Measurements from ENCODE around the gene RPRD1B. TPM values are rescaled to one million over a fixed set of nuclear protein-coding genes. Genes with fewer than 3 reads are reported as not detected.
A peak's percentile ranks its signal among the peaks of the same experiment; 100 is the strongest.

The RPRD1B gene
- total and polyA plus RNA-seq, 2 experiments from 2014 or later, result 7.3 to 24.3 TPM

- H3K4me3 ChIP-seq, result no peak overlapping the region
- no peaks in the 10 kb centered on the region for H3K4me1 ChIP-seq (ENCODE audit: insufficient read depth)
- no peaks in the 10 kb centered on the region for H3K9me3 Mint-ChIP-seq
- H3K27ac ChIP-seq (ENCODE audit: low read depth), result no peak overlapping the region
- no peak overlapping the region for H3K4me3 Mint-ChIP-seq
- H4K20me1 ChIP-seq (replicated peaks; ENCODE audit: insufficient read depth), result no peaks in the 10 kb centered on the region
- H3K79me2 ChIP-seq (replicated peaks; ENCODE audit: insufficient read depth), result no peaks in the 10 kb centered on the region
- H3F3A ChIP-seq (replicated peaks; ENCODE audit: low read depth), result 0 out of 2 replicates have a peak, but pooled peaks cover 2% of the 10 kb centered on the region
- H3K27ac Mint-ChIP-seq, result no peak overlapping the region
- ATAC-seq (no peak), DNase-seq (ENCODE audit: low spot score) (no peak)
- no peaks in the 10 kb centered on the region for H3K9me2 ChIP-seq (ENCODE audit: insufficient read depth)
- no peak overlapping the region for H2AFZ ChIP-seq
- H3K36me3 Mint-ChIP-seq (ENCODE audit: low read depth), result no peaks in the 10 kb centered on the region
- H3K4me1 Mint-ChIP-seq, result peaks cover 6% of the 10 kb centered on the region; the same call in 2 of the 3 replicates
- H3K4me2 ChIP-seq, result no peak overlapping the region
- peaks cover 5% of the 10 kb centered on the region for H3K27me3 Mint-ChIP-seq (ENCODE audit: insufficient read depth, low read depth, poor library complexity)
- no peak for TF ChIP-seq ZNF331 (CRISPR knock-in tag; IDR thresholded peaks at IDR 0.05; ENCODE audit: low read depth)
- H3K36me3 ChIP-seq (ENCODE audit: insufficient read depth), result no peaks in the 10 kb centered on the region
- no peaks in the 10 kb centered on the region for H3K27me3 ChIP-seq (ENCODE audit: insufficient read depth)
Measured at GRCh38 chr20:38121741-38122140, 88.2 kb downstream of the RPRD1B start.

- Histone ChIP-seq H3K79me2 (replicated peaks; ENCODE audit: insufficient read depth) (no peaks in the 10 kb centered on the region), H3K27me3 (ENCODE audit: insufficient read depth) (no peaks in the 10 kb centered on the region), H3K4me2 (no peak overlapping the region), H3K36me3 (ENCODE audit: insufficient read depth) (no peaks in the 10 kb centered on the region), H3K4me3 (no peak overlapping the region), H3K9me2 (ENCODE audit: insufficient read depth) (no peaks in the 10 kb centered on the region), H3K27ac (ENCODE audit: low read depth) (no peak overlapping the region), H2AFZ (peak overlapping the region; percentile 96), H3F3A (replicated peaks; ENCODE audit: low read depth) (0 out of 2 replicates have a peak, but pooled peaks cover 2% of the 10 kb centered on the region), H4K20me1 (replicated peaks; ENCODE audit: insufficient read depth) (no peaks in the 10 kb centered on the region), H3K4me1 (ENCODE audit: insufficient read depth) (no peaks in the 10 kb centered on the region)
- 0 out of 2 replicates have a peak overlapping the region, but pooled peaks have one; percentile 5 for H3K27ac Mint-ChIP-seq
- H3K4me1 Mint-ChIP-seq, result peaks cover 6% of the 10 kb centered on the region; the same call in 2 of the 3 replicates
- no peak overlapping the region for H3K4me3 Mint-ChIP-seq
- no peaks in the 10 kb centered on the region for H3K36me3 Mint-ChIP-seq (ENCODE audit: low read depth)
- TF ChIP-seq POLR2AphosphoS5 (IDR thresholded peaks at IDR 0.05; ENCODE audit: low read depth), result no peak
- no peak for TF ChIP-seq EZH2 (IDR thresholded peaks at IDR 0.05; ENCODE audit: low read depth, unreplicated experiment)
- peaks cover 5% of the 10 kb centered on the region for H3K27me3 Mint-ChIP-seq (ENCODE audit: insufficient read depth, low read depth, poor library complexity)
- ATAC-seq (peak; percentile 48), DNase-seq (ENCODE audit: low spot score) (peak; percentile 21)
- no peaks in the 10 kb centered on the region for H3K9me3 Mint-ChIP-seq
Measured at GRCh38 chr20:38123021-38123587, 89.6 kb downstream of the RPRD1B start.

GRCh38 chr20:38125157-38126056, 91.9 kb downstream of the RPRD1B start:
- DNase-seq (ENCODE audit: low spot score), result no peak
- no peak overlapping the region for H3K27ac ChIP-seq (ENCODE audit: low read depth)
- peaks cover 5% of the 10 kb centered on the region for H3K27me3 Mint-ChIP-seq (ENCODE audit: insufficient read depth, low read depth, poor library complexity)
- H4K20me1 ChIP-seq (replicated peaks; ENCODE audit: insufficient read depth), result no peaks in the 10 kb centered on the region
- H3K27ac Mint-ChIP-seq, result no peak overlapping the region
- H3K36me3 ChIP-seq (ENCODE audit: insufficient read depth), result no peaks in the 10 kb centered on the region
- H3K79me2 ChIP-seq (replicated peaks; ENCODE audit: insufficient read depth), result no peaks in the 10 kb centered on the region
- no peaks in the 10 kb centered on the region for H3K27me3 ChIP-seq (ENCODE audit: insufficient read depth)
- no peak overlapping the region for H3K4me3 ChIP-seq
- H3F3A ChIP-seq (replicated peaks; ENCODE audit: low read depth), result 0 out of 2 replicates have a peak, but pooled peaks cover 2% of the 10 kb centered on the region
- TF ChIP-seq ZNF114 (CRISPR knock-in tag; IDR thresholded peaks at IDR 0.05), result no peak
- no peak for TF ChIP-seq ZNF331 (CRISPR knock-in tag; IDR thresholded peaks at IDR 0.05; ENCODE audit: low read depth)
- TF ChIP-seq JUNB (IDR thresholded peaks at IDR 0.05; ENCODE audit: unreplicated experiment), result no peak
- no peak for TF ChIP-seq EZH2 (IDR thresholded peaks at IDR 0.05; ENCODE audit: low read depth, unreplicated experiment)
- no peaks in the 10 kb centered on the region for H3K4me1 ChIP-seq (ENCODE audit: insufficient read depth)
- ATAC-seq, result no peak; the same call in 2 of the 3 replicates
- no peak overlapping the region for H3K4me2 ChIP-seq
- H2AFZ ChIP-seq, result no peak overlapping the region; the same call in 1 of the 2 replicates
- no peak overlapping the region for H3K4me3 Mint-ChIP-seq
- H3K9me3 Mint-ChIP-seq, result no peaks in the 10 kb centered on the region
- no peaks in the 10 kb centered on the region for H3K36me3 Mint-ChIP-seq (ENCODE audit: low read depth)
- no peaks in the 10 kb centered on the region for H3K9me2 ChIP-seq (ENCODE audit: insufficient read depth)
- peaks cover 6% of the 10 kb centered on the region; the same call in 2 of the 3 replicates for H3K4me1 Mint-ChIP-seq
